Epithelial cell of proximal tubule (primary cell): ENCODE data around the gene SLC39A9. TPM values are rescaled to one million over a fixed set of nuclear protein-coding genes. Genes with fewer than 3 reads are reported as not detected.
"Not testable (repeated sequence)": the region's sequence is repeated elsewhere in the genome, so short reads cannot be mapped to it uniquely, and the experiment has no call there.

ENCODE experiments used
- DNase-seq: peaks from one replicate; pipeline ENCODE4 v3.0.0-alpha.2; 2011; ENCODE audit warnings: low read depth
- H3K4me3 ChIP-seq: 2 replicates; pipeline ENCODE4 v1.5.1; 2011; ENCODE audit warnings: low read depth, mild to moderate bottlenecking, low read length
- CTCF ChIP-seq: conservative IDR thresholded peaks from 2 replicates; pipeline ENCODE4 v1.5.1; 2012; ENCODE audit warnings: low read depth, mild to moderate bottlenecking, low read length
- total RNA-seq: library from RNA; depleted of rRNA; stranded (reverse); fragments of >200 nt; gene quantifications from 2 replicates; pipeline ENCODE4 v1.2.3, GENCODE V29; 2015

Gene SLC39A9
- total RNA-seq, 1 donor from 2014 or later, result 40.8 TPM

DNA sequence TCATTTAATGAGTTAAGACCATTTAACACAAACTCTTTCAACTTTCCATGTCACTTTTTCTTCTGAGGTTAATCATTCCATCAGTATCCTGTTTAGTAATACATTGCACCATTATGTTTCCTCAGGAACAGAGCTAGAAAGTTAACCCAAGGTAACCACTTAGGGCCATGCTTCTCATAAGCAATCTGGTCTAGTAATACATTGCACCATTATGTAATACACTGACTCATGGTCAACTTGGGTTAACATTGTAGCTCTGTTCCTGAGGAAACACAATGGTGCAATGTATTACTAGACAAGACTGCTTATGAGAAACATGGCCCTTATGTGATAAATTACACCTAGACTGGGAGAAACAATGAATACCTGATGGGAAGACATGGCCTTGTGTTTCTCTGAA, 22.1 kb upstream of the SLC39A9 start:
- peak; percentile 99 for DNase-seq
- no peak overlapping the region for H3K4me3 ChIP-seq
- no peak for TF ChIP-seq CTCF

DNA sequence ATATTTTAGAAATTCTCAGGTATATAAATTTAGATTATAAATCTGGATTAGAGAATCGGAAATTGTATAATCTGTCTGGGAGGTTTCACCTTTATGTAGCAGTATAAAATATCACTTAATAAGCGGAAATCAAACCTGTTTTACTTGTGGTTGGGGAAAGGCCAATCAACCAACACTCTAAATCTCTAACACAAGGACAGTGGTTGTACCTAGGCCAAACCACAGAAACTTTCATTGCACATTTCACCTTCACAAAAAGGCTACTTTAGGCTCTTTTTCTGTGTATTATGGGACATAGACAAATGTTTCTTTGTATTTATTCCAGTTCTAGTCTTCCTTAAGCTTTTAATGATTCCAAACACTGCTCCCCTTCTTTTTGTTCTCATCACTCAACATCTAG, 20.2 kb upstream of the SLC39A9 start:
- no peak for TF ChIP-seq CTCF
- no peak overlapping the region for H3K4me3 ChIP-seq
- DNase-seq, result no peak

DNA sequence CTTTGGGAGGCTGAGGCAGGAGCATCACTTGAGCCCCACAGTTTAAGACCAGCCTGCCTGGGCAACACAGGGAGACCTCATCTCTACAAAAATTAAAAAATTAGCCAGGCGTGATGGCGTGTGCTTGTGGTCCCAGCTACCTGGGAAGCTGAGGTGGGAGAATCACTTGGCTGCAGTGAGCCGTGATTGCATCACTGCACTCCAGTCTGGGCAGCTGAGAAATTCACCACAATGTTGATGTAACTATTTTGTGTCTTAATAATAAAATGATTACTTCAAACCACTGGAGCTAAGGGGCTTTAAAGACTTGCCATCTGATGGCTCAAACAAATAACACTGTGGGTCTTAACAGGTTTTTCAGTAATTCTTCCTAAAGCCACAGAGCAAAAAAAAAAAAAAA, 11.2 kb upstream of the SLC39A9 start:
- no peak for TF ChIP-seq CTCF
- DNase-seq, result no peak
- no peak overlapping the region for H3K4me3 ChIP-seq

DNA sequence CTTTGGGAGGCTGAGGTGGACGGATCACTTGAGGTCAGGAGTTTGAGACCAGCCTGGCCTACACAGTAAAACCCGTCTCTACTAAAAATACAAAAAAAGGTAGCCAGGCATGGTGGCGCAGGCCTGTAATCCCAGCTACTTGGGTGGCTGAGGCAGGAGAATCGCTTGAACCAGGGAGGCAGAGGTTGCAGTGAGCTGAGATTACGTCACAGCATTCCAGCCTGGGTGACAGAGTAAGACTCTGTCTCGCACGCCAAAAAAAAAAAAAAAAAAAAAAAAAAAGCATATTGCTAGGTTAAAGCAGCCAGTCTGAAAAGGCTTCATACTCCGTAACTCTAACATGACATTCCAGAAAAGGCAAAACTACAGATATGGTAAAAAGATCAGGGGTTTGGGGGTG, 7.1 kb upstream of the SLC39A9 start:
- not testable (repeated sequence) for H3K4me3 ChIP-seq, DNase-seq

DNA sequence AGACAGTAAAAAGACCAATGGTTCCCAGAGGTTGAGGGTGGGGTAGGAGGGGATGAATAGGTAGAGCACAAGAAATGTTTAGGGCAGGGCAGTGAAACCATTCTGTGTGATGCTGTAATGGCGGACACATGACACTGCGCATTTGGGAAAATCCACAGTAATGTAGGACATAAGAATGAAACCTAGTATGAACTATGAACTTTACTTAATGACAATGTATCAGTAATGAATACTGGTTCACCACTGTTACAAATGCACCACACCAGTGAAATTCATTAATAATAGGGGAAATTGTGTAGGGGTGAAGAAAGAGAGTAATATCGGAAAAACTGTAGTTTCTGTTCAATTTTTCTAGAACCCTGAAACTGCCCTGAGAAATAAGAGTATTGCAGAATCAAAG, 6.0 kb upstream of the SLC39A9 start:
- DNase-seq, result no peak
- no peak overlapping the region for H3K4me3 ChIP-seq
- no peak for TF ChIP-seq CTCF

DNA sequence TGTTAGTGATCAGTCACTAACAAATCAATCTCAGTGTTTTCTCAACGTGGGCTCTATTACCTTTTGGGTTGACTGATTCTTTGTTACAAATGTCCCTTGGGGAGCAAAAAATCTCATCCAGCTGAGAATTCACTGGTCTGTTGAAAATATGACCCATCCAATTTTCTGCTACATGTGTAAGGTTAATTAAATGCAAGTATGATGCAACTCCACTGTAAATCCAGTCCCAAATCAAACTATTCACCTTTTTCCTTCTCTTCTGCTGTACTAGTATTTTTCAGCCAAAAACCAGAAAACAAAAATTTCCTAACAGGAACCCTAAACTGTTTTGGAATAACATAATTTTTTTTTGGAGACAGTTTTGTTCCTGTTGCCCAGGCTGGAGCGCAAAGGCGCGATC, 2.6 kb upstream of the SLC39A9 start:
- no peak for DNase-seq
- TF ChIP-seq CTCF, result no peak
- no peak overlapping the region for H3K4me3 ChIP-seq

- peak overlapping the region; percentile 80 for H3K4me3 ChIP-seq
- TF ChIP-seq CTCF, result no peak
- DNase-seq, result no peak
Measured at GRCh38 chr14:69398818-69399210, 322 bp downstream of the SLC39A9 start.

DNA sequence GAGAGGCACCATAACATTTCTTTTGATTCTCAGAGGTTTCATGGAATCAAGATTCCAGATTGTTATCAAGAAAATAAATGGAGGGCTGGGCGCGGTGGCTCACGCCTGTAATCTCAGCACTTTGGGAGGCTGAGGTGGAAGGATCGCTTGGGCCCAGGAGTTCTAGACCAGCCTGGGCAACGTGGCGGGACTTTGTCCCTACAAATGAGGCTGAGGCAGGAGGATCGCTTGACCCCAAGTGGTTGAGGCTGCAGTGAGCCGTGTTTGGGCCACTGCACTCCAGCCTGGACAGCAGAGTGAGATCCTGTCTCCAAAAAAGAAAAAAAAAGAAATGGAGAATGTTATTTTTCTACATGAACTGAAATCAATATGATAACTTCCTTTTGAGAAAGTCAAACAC, 1.3 kb downstream of the SLC39A9 start:
- DNase-seq, result no peak
- H3K4me3 ChIP-seq, result peak overlapping the region; percentile 80
- TF ChIP-seq CTCF, result no peak
